Measurements from ENCODE around the gene OVAAL.

The OVAAL gene

DNA sequence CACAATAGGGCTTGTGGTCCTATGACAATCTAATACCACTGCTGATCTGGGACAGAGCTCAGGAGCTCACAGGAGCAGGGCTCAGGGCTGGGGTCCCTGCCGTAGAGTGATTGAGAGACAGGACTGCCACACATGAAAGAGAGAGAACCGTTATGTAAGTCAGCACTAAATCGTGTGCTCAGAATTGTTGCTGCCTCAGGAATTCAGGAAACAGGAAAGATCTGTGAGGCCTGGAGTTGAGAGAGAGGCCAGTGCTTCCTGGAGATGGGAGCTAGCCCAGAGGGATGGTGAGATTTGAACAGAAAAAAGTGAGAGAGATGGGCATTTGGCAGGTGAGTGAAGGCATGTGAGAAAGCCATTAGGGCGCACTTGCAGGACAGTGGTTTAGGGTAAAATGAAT lies 38.9 kb upstream of the OVAAL start:
- no peaks in the 10 kb centered on the region for H3K9me3 ChIP-seq (ENCODE audit: control insufficient read depth, insufficient read depth, low read depth, low read length)
- no peak overlapping the region for H3K4me3 ChIP-seq (ENCODE audit: low read depth, low read length)
- H3K27ac ChIP-seq (ENCODE audit: extremely low read depth, low read depth, low read length): no peak overlapping the region
- ChIA-PET CTCF (interaction anchor here (0.6 to 9.7 kb wide), 3 partner anchors 14 to 344 kb away, joined by 3 to 137 read pairs (median 7); no protein-coding TSS in a partner anchor), POLR2A (no interaction called here)
- H3K36me3 ChIP-seq (ENCODE audit: control insufficient read depth in 2 of 2, insufficient read depth in 1 of 2, low read length in 2 of 2): no peaks in the 10 kb centered on the region
- no peaks in the 10 kb centered on the region for H3K4me1 ChIP-seq (ENCODE audit: control insufficient read depth, insufficient read depth, low read length)
- TF ChIP-seq, protein P1, sequence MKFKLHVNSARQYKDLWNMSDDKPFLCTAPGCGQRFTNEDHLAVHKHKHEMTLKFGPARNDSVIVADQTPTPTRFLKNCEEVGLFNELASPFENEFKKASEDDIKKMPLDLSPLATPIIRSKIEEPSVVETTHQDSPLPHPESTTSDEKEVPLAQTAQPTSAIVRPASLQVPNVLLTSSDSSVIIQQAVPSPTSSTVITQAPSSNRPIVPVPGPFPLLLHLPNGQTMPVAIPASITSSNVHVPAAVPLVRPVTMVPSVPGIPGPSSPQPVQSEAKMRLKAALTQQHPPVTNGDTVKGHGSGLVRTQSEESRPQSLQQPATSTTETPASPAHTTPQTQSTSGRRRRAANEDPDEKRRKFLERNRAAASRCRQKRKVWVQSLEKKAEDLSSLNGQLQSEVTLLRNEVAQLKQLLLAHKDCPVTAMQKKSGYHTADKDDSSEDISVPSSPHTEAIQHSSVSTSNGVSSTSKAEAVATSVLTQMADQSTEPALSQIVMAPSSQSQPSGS (tag by site-specific recombination; IDR thresholded peaks at IDR 0.05; ENCODE audit: low read depth): no peak
- no peak for TF ChIP-seq ZNF16 (tag by site-specific recombination; IDR thresholded peaks at IDR 0.05; ENCODE audit: low read depth)
- no peak for TF ChIP-seq ZNF423 (tag by site-specific recombination; IDR thresholded peaks at IDR 0.05)
- TF ChIP-seq ZBTB1 (tag by site-specific recombination; IDR thresholded peaks at IDR 0.05): no peak
- TF ChIP-seq ZNF501 (tag by site-specific recombination; IDR thresholded peaks at IDR 0.05): no peak
- no peak for TF ChIP-seq ZNF175 (tag by site-specific recombination; IDR thresholded peaks at IDR 0.05)
- TF ChIP-seq ZNF280C (tag by site-specific recombination; IDR thresholded peaks at IDR 0.05): no peak
- TF ChIP-seq ZNF707 (tag by site-specific recombination; IDR thresholded peaks at IDR 0.05): no peak
- TF ChIP-seq, protein P2, sequence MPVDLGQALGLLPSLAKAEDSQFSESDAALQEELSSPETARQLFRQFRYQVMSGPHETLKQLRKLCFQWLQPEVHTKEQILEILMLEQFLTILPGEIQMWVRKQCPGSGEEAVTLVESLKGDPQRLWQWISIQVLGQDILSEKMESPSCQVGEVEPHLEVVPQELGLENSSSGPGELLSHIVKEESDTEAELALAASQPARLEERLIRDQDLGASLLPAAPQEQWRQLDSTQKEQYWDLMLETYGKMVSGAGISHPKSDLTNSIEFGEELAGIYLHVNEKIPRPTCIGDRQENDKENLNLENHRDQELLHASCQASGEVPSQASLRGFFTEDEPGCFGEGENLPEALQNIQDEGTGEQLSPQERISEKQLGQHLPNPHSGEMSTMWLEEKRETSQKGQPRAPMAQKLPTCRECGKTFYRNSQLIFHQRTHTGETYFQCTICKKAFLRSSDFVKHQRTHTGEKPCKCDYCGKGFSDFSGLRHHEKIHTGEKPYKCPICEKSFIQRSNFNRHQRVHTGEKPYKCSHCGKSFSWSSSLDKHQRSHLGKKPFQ (tag by site-specific recombination; IDR thresholded peaks at IDR 0.05): no peak
- no peak for TF ChIP-seq ZNF398 (tag by site-specific recombination; IDR thresholded peaks at IDR 0.05)
- no peak for TF ChIP-seq ZNF148 (tag by site-specific recombination; IDR thresholded peaks at IDR 0.05; ENCODE audit: borderline replicate concordance)
- no peak for TF ChIP-seq ZNF518A (tag by site-specific recombination; conservative IDR thresholded peaks at IDR 0.05; ENCODE audit: low read depth)
- no peak for TF ChIP-seq ZNF521 (tag by site-specific recombination; IDR thresholded peaks at IDR 0.05)
- no peak for TF ChIP-seq EGR2 (tag by site-specific recombination; IDR thresholded peaks at IDR 0.05; ENCODE audit: low read depth)
- TF ChIP-seq HOXD13 (CRISPR knock-in tag; IDR thresholded peaks at IDR 0.05; ENCODE audit: borderline replicate concordance): no peak
- no peak for TF ChIP-seq ZNF692 (tag by site-specific recombination; IDR thresholded peaks at IDR 0.05)
- no peak for TF ChIP-seq ZNF132 (tag by site-specific recombination; IDR thresholded peaks at IDR 0.05; ENCODE audit: borderline replicate concordance)
